HFFc6 (cell line): ENCODE results near the gene CCNL1. TPM values are rescaled to one million over a fixed set of nuclear protein-coding genes. Genes with fewer than 3 reads are reported as not detected.
A peak's percentile ranks its signal among the peaks of the same experiment; 100 is the strongest.

Experiments used
- DNase-seq: peaks from one replicate; pipeline ENCODE4 v3.0.0-alpha.2; 2018
- H3K27ac Mint-ChIP-seq: 2 replicates; pipeline ENCODE4 v1.8.0; 2020; ENCODE audit warnings: mild to moderate bottlenecking, mixed read lengths
- H3K27me3 Mint-ChIP-seq: 2 replicates; pipeline ENCODE4 v1.8.0; 2021; ENCODE audit warnings: mild to moderate bottlenecking, moderate library complexity, mixed read lengths; ENCODE audit not compliant: insufficient read depth
- H3K36me3 Mint-ChIP-seq: 2 replicates; pipeline ENCODE4 v1.8.0; 2021; ENCODE audit warnings: low read depth, mixed read lengths
- H3K4me1 Mint-ChIP-seq: 2 replicates; pipeline ENCODE4 v1.8.0; 2020; ENCODE audit warnings: low read depth, mixed read lengths
- H3K4me3 Mint-ChIP-seq: 2 replicates; pipeline ENCODE4 v1.8.0; 2020; ENCODE audit warnings: mild to moderate bottlenecking, moderate library complexity, mixed read lengths
- H3K9me3 Mint-ChIP-seq: 2 replicates; pipeline ENCODE4 v1.8.0; 2020; ENCODE audit warnings: mild to moderate bottlenecking, mixed read lengths
- CTCF ChIP-seq: fragments of 200-600 bp; sonication (generic); IDR thresholded peaks from 2 replicates; pipeline ENCODE4 v1.5.0; 2021; ENCODE audit warnings: antibody characterized with exemption, mild to moderate bottlenecking
- total RNA-seq, 6 experiments: library from RNA; stranded (reverse); fragmentation: NEBNext Ultra II Directional; extraction: Animal tissue kit (Norgen Biotek cat#: 25700); gene quantifications; 2 replicates in 1 of 6; 3 replicates in 5 of 6; pipeline ENCODE4 v1.2.3, GENCODE V29; 2021

CCNL1 gene
- total RNA-seq, 6 experiments from 2014 or later = 47.4 to 74.3 (median 65.1) TPM

- Mint-ChIP-seq H3K36me3 (no peaks in the 10 kb centered on the region), H3K4me3 (no peak overlapping the region), H3K27me3 (no peaks in the 10 kb centered on the region), H3K4me1 (peaks cover 65% of the 10 kb centered on the region), H3K9me3 (no peaks in the 10 kb centered on the region), H3K27ac (no peak overlapping the region)
- no peak for TF ChIP-seq CTCF
- no peak for DNase-seq
Measured at GRCh38 chr3:157119369-157119951, 40.5 kb downstream of the CCNL1 start.

GRCh38 chr3:157117875-157118654, 41.9 kb downstream of the CCNL1 start:
- Mint-ChIP-seq H3K27me3 (no peaks in the 10 kb centered on the region), H3K9me3 (no peaks in the 10 kb centered on the region), H3K4me1 (peaks cover 64% of the 10 kb centered on the region), H3K36me3 (no peaks in the 10 kb centered on the region), H3K4me3 (no peak overlapping the region), H3K27ac (no peak overlapping the region)
- no peak for TF ChIP-seq CTCF
- DNase-seq = no peak

GRCh38 chr3:157117206-157117605, 42.7 kb downstream of the CCNL1 start:
- no peak for TF ChIP-seq CTCF
- Mint-ChIP-seq H3K9me3 (no peaks in the 10 kb centered on the region), H3K4me3 (no peak overlapping the region), H3K27me3 (no peaks in the 10 kb centered on the region), H3K4me1 (peaks cover 55% of the 10 kb centered on the region), H3K36me3 (no peaks in the 10 kb centered on the region), H3K27ac (no peak overlapping the region)
- no peak for DNase-seq

- DNase-seq = no peak
- Mint-ChIP-seq H3K27me3 (peaks cover 1% of the 10 kb centered on the region; the same call in 1 of the 2 replicates), H3K27ac (peak overlapping the region; percentile 70), H3K9me3 (no peaks in the 10 kb centered on the region), H3K4me1 (peaks cover 53% of the 10 kb centered on the region), H3K36me3 (no peaks in the 10 kb centered on the region), H3K4me3 (no peak overlapping the region)
- no peak for TF ChIP-seq CTCF
Measured at GRCh38 chr3:157116017-157116416, 43.9 kb downstream of the CCNL1 start.

GRCh38 chr3:157115069-157116006, 44.6 kb downstream of the CCNL1 start:
- H3K4me1 Mint-ChIP-seq = peaks cover 53% of the 10 kb centered on the region
- peak overlapping the region; percentile 70 for H3K27ac Mint-ChIP-seq
- TF ChIP-seq CTCF = no peak
- H3K9me3 Mint-ChIP-seq = no peaks in the 10 kb centered on the region
- H3K36me3 Mint-ChIP-seq = no peaks in the 10 kb centered on the region
- DNase-seq = peak; percentile 77
- peak overlapping the region; percentile 35 for H3K4me3 Mint-ChIP-seq
- H3K27me3 Mint-ChIP-seq = peaks cover 1% of the 10 kb centered on the region; the same call in 1 of the 2 replicates
